GM12865 (cell line): Measurements from ENCODE around the gene KIN.
"Not testable (repeated sequence)": the region's sequence is repeated elsewhere in the genome, so short reads cannot be mapped to it uniquely, and the experiment has no call there.

ENCODE experiments used
- DNase-seq: peaks from one replicate; pipeline ENCODE4 v3.0.0; 2010; ENCODE audit warnings: low read depth
- H3K4me3 ChIP-seq: 2 replicates; pipeline ENCODE4 v1.5.1; 2011; ENCODE audit warnings: mild to moderate bottlenecking, low read depth, low read length, control low read depth
- TF ChIP-seq, protein P1 (sequence below): IDR thresholded peaks from 2 replicates; pipeline ENCODE4 v1.5.1; 2011; ENCODE audit warnings: low read length, control low read depth, low read depth, inconsistent platforms; ENCODE audit not compliant: insufficient read depth; ENCODE audit errors: missing control alignments

The KIN gene

DNA sequence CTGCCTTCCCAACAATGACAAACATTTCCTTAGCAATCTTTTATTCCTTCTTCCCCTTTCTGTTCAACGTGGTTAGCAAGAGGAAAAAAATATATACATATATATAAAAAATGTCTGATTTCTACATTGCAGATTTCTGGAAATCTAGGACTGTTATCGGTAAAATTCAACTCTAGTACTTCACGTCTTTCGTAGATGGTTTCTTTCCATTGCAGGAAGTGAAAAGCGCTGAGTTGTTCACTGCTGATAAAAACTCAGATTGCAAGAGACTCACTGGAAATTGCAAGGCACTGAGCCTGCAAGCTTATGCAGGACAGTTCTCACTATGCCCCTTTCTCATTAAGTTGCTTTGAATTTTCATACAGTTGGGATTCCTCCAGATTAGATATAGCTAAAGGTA, 23.9 kb downstream of the KIN start:
- H3K4me3 ChIP-seq: no peak overlapping the region
- no peak for DNase-seq
- TF ChIP-seq, protein P1, sequence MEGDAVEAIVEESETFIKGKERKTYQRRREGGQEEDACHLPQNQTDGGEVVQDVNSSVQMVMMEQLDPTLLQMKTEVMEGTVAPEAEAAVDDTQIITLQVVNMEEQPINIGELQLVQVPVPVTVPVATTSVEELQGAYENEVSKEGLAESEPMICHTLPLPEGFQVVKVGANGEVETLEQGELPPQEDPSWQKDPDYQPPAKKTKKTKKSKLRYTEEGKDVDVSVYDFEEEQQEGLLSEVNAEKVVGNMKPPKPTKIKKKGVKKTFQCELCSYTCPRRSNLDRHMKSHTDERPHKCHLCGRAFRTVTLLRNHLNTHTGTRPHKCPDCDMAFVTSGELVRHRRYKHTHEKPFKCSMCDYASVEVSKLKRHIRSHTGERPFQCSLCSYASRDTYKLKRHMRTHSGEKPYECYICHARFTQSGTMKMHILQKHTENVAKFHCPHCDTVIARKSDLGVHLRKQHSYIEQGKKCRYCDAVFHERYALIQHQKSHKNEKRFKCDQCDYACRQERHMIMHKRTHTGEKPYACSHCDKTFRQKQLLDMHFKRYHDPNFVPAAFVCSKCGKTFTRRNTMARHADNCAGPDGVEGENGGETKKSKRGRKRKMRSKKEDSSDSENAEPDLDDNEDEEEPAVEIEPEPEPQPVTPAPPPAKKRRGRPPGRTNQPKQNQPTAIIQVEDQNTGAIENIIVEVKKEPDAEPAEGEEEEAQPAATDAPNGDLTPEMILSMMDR: no peak

- TF ChIP-seq, protein P1: peak; percentile 41
- no peak overlapping the region for H3K4me3 ChIP-seq
- peak; percentile 37 for DNase-seq
Observed at GRCh38 chr10:7756360-7756992, 31.3 kb downstream of the KIN start.

DNA sequence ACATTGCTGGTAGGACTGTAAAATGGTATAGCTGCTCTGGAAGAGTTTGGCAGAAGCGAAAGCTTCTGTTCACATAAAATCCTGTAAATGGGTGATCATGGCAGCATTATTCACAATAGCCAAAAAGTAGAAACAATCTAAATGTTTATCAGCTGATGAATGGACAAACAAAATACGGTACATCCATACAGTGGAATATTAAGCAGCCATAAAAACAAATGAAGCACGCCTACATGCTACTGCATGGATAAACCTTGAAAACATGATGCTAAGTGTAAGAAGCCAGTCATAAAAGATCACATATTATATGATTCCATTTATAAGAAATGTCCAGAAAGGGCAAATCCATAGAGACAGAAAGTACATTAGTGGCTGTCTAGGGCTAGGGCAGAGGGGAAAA, 32.7 kb downstream of the KIN start:
- DNase-seq: no peak
- H3K4me3 ChIP-seq: no peak overlapping the region
- TF ChIP-seq, protein P1: no peak

DNA sequence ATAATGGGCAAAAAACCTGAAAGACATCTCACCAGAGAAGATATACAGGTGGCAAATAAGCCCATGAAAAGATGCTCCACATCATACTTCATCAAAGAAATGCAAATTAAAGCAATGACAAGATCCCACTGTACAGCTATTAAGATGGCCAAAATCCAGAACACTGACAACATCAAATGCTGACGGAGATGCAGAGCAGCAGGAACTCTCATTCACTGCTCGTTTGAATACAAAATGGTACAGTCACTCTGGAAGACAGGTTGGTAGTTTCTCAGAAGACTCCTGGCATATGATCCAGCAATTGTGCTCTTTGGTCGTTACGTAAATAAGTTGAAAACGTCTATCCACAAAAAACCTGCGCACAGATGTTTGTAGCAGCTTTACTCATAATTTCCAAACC, 35.5 kb downstream of the KIN start:
- DNase-seq: no peak
- H3K4me3 ChIP-seq: no peak overlapping the region
- TF ChIP-seq, protein P1: no peak

GRCh38 chr10:7750222-7750621, 37.6 kb downstream of the KIN start:
- TF ChIP-seq, protein P1: no peak
- H3K4me3 ChIP-seq: no peak overlapping the region
- DNase-seq: no peak

DNA sequence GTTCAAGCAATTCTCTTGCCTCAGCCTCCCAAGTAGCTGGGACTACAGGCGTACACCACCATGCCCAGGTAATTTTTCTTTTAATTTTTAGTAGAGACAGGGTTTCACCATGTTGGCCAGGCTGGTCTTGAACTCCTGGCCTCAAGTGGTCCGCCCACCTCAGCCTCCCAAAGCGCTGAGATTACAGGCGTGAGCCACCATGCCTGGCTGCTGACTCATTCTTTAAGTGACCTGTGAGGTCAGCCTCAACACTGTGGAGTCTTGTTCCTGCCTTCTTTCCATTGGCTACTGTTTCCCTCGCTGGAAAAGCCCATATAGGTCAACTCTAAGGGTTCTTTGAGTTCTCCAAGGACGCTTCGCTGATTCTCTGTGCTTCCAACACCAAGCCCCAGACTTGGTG, 39.2 kb downstream of the KIN start:
- H3K4me3 ChIP-seq, DNase-seq: not testable (repeated sequence)

DNA sequence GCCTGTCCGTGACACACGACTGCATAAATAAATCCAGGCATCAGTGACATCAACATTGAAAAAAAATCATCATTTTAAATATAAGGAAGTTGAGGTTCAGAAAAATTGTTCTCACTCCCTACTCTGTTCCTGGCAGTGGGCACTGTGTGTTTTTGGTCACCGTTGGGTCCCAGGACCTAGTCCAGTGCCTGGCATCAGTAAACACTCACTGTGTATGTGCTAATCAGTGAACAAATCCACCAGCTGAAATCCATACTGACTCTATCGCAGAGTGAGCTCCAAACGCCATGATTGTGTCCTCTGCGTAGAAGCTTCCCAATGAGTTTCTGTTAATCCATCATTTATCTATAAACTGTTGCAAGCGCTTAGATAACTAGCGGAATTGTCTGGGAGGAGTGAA, 43.5 kb downstream of the KIN start:
- H3K4me3 ChIP-seq: no peak overlapping the region
- no peak for DNase-seq
- TF ChIP-seq, protein P1: no peak
